Measurements from ENCODE around the gene PRKCA.

Gene PRKCA

GRCh38 chr17:66830451-66830850, 528.0 kb downstream of the PRKCA start:
- TF ChIP-seq CTCF (IDR thresholded peaks at IDR 0.05): no peak
- Histone ChIP-seq H3K36me3 (no peaks in the 10 kb centered on the region), H3K9me3 (no peaks in the 10 kb centered on the region), H3K4me1 (ENCODE audit: control insufficient read depth in 1 of 2, insufficient read depth in 1 of 2, low read depth in 1 of 2, low read length in 1 of 2) (no peaks in the 10 kb centered on the region), H3K4me3 (ENCODE audit: low read depth in 1 of 2, low read length in 1 of 2) (no peak overlapping the region), H3K27me3 (peaks cover 85% of the 10 kb centered on the region), H3K27ac (no peak overlapping the region)

- TF ChIP-seq CTCF (IDR thresholded peaks at IDR 0.05): no peak
- peaks cover 96% of the 10 kb centered on the region for H3K27me3 ChIP-seq
- H3K4me3 ChIP-seq (ENCODE audit: low read depth in 1 of 2, low read length in 1 of 2): no peak overlapping the region
- no peaks in the 10 kb centered on the region for H3K9me3 ChIP-seq
- H3K36me3 ChIP-seq: no peaks in the 10 kb centered on the region
- H3K4me1 ChIP-seq (ENCODE audit: control insufficient read depth in 1 of 2, insufficient read depth in 1 of 2, low read depth in 1 of 2, low read length in 1 of 2): no peaks in the 10 kb centered on the region
- no peak overlapping the region for H3K27ac ChIP-seq
Measured at GRCh38 chr17:66831383-66832210, 529.2 kb downstream of the PRKCA start.

GRCh38 chr17:66833201-66833600, 530.8 kb downstream of the PRKCA start:
- H3K27ac ChIP-seq: no peak overlapping the region
- H3K4me3 ChIP-seq (ENCODE audit: low read depth in 1 of 2, low read length in 1 of 2): no peak overlapping the region
- no peak for TF ChIP-seq CTCF (IDR thresholded peaks at IDR 0.05)
- no peaks in the 10 kb centered on the region for H3K36me3 ChIP-seq
- H3K4me1 ChIP-seq (ENCODE audit: control insufficient read depth in 1 of 2, insufficient read depth in 1 of 2, low read depth in 1 of 2, low read length in 1 of 2): no peaks in the 10 kb centered on the region
- H3K27me3 ChIP-seq: peaks cover 96% of the 10 kb centered on the region
- no peaks in the 10 kb centered on the region for H3K9me3 ChIP-seq

- Histone ChIP-seq H3K9me3 (no peaks in the 10 kb centered on the region), H3K36me3 (no peaks in the 10 kb centered on the region), H3K27me3 (peaks cover 87% of the 10 kb centered on the region), H3K27ac (no peak overlapping the region), H3K4me3 (ENCODE audit: low read depth in 1 of 2, low read length in 1 of 2) (no peak overlapping the region), H3K4me1 (ENCODE audit: control insufficient read depth in 1 of 2, insufficient read depth in 1 of 2, low read depth in 1 of 2, low read length in 1 of 2) (no peaks in the 10 kb centered on the region)
- TF ChIP-seq CTCF (IDR thresholded peaks at IDR 0.05): no peak
Measured at GRCh38 chr17:66834426-66834918, 532.1 kb downstream of the PRKCA start.

GRCh38 chr17:66834919-66835454, 532.6 kb downstream of the PRKCA start, which contains the start of gene CACNG5:
Gene CACNG5, plus strand, starts transcription at chr17:66835117. Its CDS starts 42,216 bp downstream, at chr17:66877333.
- Histone ChIP-seq H3K4me3 (ENCODE audit: low read depth in 1 of 2, low read length in 1 of 2) (no peak within 1 kb of the TSS), H3K4me1 (ENCODE audit: control insufficient read depth in 1 of 2, insufficient read depth in 1 of 2, low read depth in 1 of 2, low read length in 1 of 2) (no peaks in the 10 kb centered on the region), H3K9me3 (no peaks in the 10 kb centered on the region), H3K27ac (no peak within 1 kb of the TSS), H3K36me3 (no peaks in the 10 kb centered on the region), H3K27me3 (peaks cover 85% of the 10 kb centered on the region)
- TF ChIP-seq CTCF (IDR thresholded peaks at IDR 0.05): no peak

Measured in neutrophil (primary cell).